Measurements from ENCODE around the gene NARS2.

The NARS2 gene

DNA sequence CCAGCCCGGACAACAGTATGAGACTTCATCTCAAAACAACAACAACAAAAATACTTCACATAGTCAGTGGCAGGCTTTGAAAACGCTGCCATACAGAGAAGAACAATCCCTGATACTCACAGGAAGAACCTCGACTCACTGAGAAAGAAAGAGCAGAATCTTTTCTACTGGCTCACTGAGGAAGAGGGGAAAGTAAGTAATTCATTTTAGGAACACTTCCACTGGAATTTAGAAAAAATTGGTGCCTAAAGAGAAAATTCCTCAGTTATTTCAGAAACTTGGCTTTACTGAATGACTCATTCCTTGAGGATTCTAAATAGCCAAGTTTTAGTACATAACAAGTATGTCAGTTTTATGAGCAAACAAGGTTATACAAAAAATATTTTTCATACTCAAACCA lies 12.3 kb downstream of the NARS2 start:
- TF ChIP-seq, protein P1, sequence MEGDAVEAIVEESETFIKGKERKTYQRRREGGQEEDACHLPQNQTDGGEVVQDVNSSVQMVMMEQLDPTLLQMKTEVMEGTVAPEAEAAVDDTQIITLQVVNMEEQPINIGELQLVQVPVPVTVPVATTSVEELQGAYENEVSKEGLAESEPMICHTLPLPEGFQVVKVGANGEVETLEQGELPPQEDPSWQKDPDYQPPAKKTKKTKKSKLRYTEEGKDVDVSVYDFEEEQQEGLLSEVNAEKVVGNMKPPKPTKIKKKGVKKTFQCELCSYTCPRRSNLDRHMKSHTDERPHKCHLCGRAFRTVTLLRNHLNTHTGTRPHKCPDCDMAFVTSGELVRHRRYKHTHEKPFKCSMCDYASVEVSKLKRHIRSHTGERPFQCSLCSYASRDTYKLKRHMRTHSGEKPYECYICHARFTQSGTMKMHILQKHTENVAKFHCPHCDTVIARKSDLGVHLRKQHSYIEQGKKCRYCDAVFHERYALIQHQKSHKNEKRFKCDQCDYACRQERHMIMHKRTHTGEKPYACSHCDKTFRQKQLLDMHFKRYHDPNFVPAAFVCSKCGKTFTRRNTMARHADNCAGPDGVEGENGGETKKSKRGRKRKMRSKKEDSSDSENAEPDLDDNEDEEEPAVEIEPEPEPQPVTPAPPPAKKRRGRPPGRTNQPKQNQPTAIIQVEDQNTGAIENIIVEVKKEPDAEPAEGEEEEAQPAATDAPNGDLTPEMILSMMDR (IDR thresholded peaks at IDR 0.05) = no peak
- no peak overlapping the region for H3K27ac ChIP-seq
- peaks cover 8 to 13% of the 10 kb centered on the region in 2 experiments for H3K4me1 ChIP-seq (ENCODE audit: control insufficient read depth in 1 of 2, insufficient read depth in 1 of 2, low read depth in 1 of 2, low read length in 1 of 2)
- H3K4me3 ChIP-seq (ENCODE audit: low read depth in 1 of 2, low read length in 1 of 2) = no peak overlapping the region
- no peaks in the 10 kb centered on the region for H3K36me3 ChIP-seq
- no peaks in the 10 kb centered on the region for H3K9me3 ChIP-seq
- no peaks in the 10 kb centered on the region for H3K27me3 ChIP-seq

DNA sequence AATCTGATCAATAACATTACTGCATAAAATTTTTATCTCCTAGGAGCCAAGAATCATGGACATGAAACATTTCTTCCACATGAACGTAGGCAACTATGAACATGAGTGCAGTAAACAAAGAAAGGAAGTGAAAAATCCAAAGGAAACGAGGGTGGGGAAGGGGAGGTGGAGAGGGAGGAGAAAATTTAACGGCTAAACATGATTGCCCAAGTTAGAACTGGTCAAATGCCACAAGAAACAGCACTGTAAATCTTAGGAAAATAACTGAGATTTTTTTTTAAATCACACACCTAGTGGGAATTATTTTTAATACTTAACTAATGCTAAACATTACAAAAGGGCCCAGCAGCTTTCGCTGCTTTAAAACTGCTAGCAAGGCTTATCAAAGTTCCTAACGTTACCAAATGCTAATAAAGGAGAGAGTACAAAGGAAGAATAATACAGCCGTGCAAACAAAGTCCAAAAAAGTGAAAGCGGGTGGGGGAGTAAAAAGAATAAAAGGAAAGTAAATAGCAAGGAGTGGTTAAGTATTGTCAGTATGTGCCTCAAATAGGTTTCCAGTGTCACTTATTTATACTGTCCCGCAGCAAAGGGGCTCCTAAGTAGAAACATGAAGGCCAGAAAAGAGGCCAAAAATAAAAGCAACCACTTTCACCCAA lies 13.7 kb downstream of the NARS2 start:
- Histone ChIP-seq H3K27me3 (no peaks in the 10 kb centered on the region), H3K4me1 (ENCODE audit: control insufficient read depth in 1 of 2, insufficient read depth in 1 of 2, low read depth in 1 of 2, low read length in 1 of 2) (peaks cover 8 to 13% of the 10 kb centered on the region in 2 experiments), H3K27ac (no peak overlapping the region), H3K4me3 (ENCODE audit: low read depth in 1 of 2, low read length in 1 of 2) (no peak overlapping the region), H3K9me3 (no peaks in the 10 kb centered on the region), H3K36me3 (no peaks in the 10 kb centered on the region)
- TF ChIP-seq, protein P1 (IDR thresholded peaks at IDR 0.05) = no peak

DNA sequence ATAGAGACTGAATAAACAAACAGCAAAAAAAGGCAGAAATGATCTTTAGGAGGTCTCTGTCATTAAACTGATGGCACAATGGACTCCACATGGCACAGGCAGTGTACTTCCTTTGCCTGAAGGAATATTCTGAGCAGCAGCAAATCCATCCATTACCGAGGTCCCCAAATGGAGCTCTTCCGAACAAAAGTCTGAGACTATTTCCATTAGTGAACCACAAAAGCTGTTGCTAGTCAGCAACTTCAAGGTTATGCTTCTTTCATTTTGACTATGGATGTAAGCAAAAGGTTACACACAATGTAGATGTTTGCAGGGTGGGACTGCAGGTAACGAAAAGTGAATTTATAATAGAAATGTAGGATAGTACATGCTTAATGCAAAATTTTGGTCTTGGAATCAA lies 14.5 kb downstream of the NARS2 start:
- Histone ChIP-seq H3K27ac (no peak overlapping the region), H3K4me1 (ENCODE audit: control insufficient read depth in 1 of 2, insufficient read depth in 1 of 2, low read depth in 1 of 2, low read length in 1 of 2) (peaks cover 8 to 13% of the 10 kb centered on the region in 2 experiments), H3K4me3 (ENCODE audit: low read depth in 1 of 2, low read length in 1 of 2) (no peak overlapping the region), H3K9me3 (no peaks in the 10 kb centered on the region), H3K27me3 (no peaks in the 10 kb centered on the region), H3K36me3 (no peaks in the 10 kb centered on the region)
- TF ChIP-seq, protein P1 (IDR thresholded peaks at IDR 0.05) = no peak

DNA sequence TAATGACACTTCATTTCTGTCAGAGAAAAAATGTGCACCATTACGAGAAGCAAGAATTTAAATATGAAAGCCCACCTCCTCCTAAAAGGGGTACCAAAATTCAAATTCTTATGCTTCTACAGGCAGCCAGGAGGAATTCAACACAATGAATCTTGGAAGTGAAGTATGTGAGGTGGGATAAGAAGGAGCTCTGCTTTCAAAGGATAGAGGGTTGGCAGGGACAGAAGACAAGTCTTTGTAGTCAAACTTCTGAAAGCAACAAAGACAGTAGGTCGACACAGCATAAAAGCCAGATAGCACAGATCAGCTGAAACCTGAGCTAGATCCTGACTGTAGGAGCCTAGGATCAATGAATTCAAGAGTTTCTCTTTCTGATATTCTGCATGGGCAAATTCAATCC lies 17.4 kb downstream of the NARS2 start:
- peaks cover 8 to 9% of the 10 kb centered on the region in 2 experiments for H3K4me1 ChIP-seq (ENCODE audit: control insufficient read depth in 1 of 2, insufficient read depth in 1 of 2, low read depth in 1 of 2, low read length in 1 of 2)
- no peak overlapping the region for H3K27ac ChIP-seq
- H3K9me3 ChIP-seq = no peaks in the 10 kb centered on the region
- H3K4me3 ChIP-seq (ENCODE audit: low read depth in 1 of 2, low read length in 1 of 2) = no peak overlapping the region
- TF ChIP-seq, protein P1 (IDR thresholded peaks at IDR 0.05) = no peak
- no peaks in the 10 kb centered on the region for H3K36me3 ChIP-seq
- H3K27me3 ChIP-seq = no peaks in the 10 kb centered on the region

DNA sequence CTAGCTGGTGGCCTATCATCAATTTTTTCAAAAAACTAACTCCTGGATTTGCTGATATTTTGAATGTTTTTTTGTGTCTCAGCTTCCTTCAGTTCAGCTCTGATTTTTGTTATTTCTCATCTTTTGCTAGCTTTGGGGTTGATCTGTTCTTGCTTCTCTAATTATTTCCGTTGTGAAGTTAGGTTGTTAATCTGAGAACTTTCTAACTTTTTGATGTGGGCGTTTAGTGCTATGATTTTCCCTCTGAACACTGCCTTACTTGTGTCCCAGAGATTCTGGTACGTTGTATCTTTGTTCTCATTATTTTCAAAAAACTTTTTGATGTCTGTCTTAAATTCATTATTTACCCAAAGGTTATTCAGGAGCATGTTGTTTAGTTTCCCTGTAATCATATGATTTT lies 19.1 kb downstream of the NARS2 start:
- H3K4me1 ChIP-seq (ENCODE audit: control insufficient read depth in 1 of 2, insufficient read depth in 1 of 2, low read depth in 1 of 2, low read length in 1 of 2) = peaks cover 3 to 6% of the 10 kb centered on the region in 2 experiments
- TF ChIP-seq, protein P1 (IDR thresholded peaks at IDR 0.05) = no peak
- no peaks in the 10 kb centered on the region for H3K36me3 ChIP-seq
- no peak overlapping the region for H3K4me3 ChIP-seq (ENCODE audit: low read depth in 1 of 2, low read length in 1 of 2)
- no peaks in the 10 kb centered on the region for H3K27me3 ChIP-seq
- H3K9me3 ChIP-seq = no peaks in the 10 kb centered on the region
- no peak overlapping the region for H3K27ac ChIP-seq
